ENCODE measurements around the gene GPD1. TPM values are rescaled to one million over a fixed set of nuclear protein-coding genes. Genes with fewer than 3 reads are reported as not detected.
A peak's percentile ranks its signal among the peaks of the same experiment; 100 is the strongest.
"Not testable (repeated sequence)": the region's sequence is repeated elsewhere in the genome, so short reads cannot be mapped to it uniquely, and the experiment has no call there.

The GPD1 gene
- total RNA-seq, 1 donor from 2014 or later, result 51.1 TPM

- ATAC-seq (peak; percentile 78), DNase-seq (ENCODE audit: missing footprints) (peak; percentile 81)
- intact Hi-C loops (cut with DNase I), result loop anchor here (1.0 to 5.0 kb wide), 3 partner anchors 31 to 203 kb away; no protein-coding TSS in a partner anchor
These were observed 33.3 kb upstream of the GPD1 start for GRCh38 chr12:50070314-50071060.

- DNase-seq (ENCODE audit: missing footprints) (no peak), ATAC-seq (no peak)
- intact Hi-C loops (cut with DNase I), result loop anchor here (5.0 kb wide), 1 partner anchor 205 kb away; no protein-coding TSS in a partner anchor
These were observed 31.5 kb upstream of the GPD1 start for GRCh38 chr12:50072198-50072907.

- ATAC-seq (no peak), DNase-seq (ENCODE audit: missing footprints) (no peak)
- intact Hi-C loops (cut with DNase I), result loop anchor here (5.0 kb wide), 1 partner anchor 206 kb away; no protein-coding TSS in a partner anchor
These were observed 30.6 kb upstream of the GPD1 start for GRCh38 chr12:50073206-50073605.

DNA sequence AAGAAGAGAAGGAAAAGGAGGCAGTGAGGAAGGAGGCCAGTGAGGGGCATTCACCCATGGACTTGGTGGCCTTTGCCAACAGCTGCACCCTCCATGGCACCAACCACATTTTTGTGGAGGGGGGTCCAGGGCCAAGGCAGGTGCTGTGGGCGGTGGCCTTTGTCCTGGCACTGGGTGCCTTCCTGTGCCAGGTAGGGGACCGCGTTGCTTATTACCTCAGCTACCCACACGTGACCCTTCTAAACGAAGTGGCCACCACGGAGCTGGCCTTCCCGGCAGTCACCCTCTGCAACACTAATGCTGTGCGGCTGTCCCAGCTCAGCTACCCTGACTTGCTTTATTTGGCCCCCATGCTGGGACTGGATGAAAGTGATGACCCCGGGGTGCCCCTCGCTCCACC is 30.1 kb upstream of the GPD1 start:
- ATAC-seq (no peak), DNase-seq (ENCODE audit: missing footprints) (no peak)
- intact Hi-C loops (cut with DNase I), result loop anchor here (5.0 kb wide), 1 partner anchor 206 kb away; no protein-coding TSS in a partner anchor

DNA sequence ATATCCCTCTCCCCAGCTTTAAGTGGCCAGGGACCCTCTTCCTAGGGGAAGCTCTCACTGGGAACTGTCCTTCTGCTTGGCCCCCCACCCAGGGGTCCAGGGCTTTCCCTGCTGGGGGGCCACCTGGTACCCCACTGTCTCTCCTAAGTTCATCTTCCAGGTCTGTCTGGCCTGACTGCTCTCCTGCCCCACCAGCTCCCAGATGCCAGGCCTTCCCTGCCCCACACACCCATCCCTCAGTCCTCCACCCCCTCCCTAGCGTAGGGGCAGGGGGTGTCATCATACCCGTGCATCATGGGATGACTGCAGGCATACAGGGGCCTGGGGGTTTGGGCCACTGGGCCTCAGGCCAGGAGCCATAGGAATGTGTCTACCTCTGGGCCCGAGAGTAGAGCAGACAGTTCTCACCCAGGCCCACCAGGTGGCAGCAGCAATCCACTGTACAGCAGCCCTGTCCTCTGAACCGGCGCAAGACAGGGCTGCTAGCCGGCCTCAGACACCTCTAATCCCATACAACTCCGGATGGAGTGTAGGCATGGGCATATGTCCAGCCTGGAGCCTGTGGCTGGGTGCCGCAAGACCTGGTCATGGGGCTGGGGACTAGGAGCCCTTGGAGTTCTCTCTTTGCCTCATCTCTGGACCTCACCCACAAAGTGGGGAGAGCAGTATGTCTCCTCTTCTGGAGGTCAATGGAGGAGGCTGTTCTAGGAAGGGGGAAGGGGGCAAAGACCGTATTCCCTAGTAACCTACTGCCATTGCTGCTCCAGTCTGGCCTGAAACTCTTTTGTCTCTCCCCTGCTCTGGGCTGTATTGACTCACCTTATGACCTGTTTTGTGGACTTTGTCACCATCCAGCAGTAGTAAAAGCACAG is 28.6 kb upstream of the GPD1 start:
- peak; percentile 90 for DNase-seq (ENCODE audit: missing footprints)
- intact Hi-C loops (cut with DNase I), result loop anchor here (1.0 to 5.0 kb wide), 3 partner anchors 100 to 237 kb away; no protein-coding TSS in a partner anchor
- ATAC-seq, result peak; percentile 89

DNA sequence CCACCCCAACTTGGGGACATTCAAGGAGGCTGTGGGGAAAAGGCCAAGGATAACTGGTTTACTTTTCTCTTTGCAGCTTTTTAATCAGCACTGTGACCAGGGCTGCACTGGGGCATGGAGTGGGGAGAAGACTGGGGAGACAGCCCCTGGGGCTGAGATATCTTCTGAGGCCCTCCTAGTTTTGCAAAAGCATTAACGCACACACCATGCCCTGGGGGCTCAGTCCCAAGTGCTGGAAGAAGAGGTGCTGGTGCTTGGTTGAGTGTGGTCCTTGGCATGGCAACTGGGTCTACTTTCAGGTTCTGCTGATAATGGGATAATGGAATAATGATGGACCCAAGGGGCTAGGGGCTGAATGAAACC is 28.0 kb upstream of the GPD1 start:
- ATAC-seq, result no peak
- intact Hi-C loops (cut with DNase I), result loop anchor here (1.0 to 5.0 kb wide), 2 partner anchors 100 to 237 kb away; no protein-coding TSS in a partner anchor
- DNase-seq (ENCODE audit: missing footprints), result no peak

DNA sequence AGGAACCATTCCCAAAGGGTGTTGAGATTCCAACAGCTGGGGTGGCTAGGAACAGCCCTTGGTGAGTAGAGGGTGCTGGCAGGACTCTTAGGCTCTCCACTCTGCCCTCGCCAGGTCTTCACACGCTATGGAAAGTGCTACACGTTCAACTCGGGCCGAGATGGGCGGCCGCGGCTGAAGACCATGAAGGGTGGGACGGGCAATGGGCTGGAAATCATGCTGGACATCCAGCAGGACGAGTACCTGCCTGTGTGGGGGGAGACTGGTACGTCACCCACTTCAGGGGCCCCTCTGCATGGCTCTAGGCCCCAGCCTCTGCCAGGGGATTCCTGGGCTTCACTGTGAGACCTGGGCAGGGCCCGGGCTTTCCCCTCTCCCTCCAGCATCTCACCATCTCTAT is 26.7 kb upstream of the GPD1 start:
- intact Hi-C loops (cut with DNase I), result loop anchor here (5.0 kb wide), 1 partner anchor 235 kb away; no protein-coding TSS in a partner anchor
- DNase-seq (ENCODE audit: missing footprints) (no peak), ATAC-seq (no peak)

DNA sequence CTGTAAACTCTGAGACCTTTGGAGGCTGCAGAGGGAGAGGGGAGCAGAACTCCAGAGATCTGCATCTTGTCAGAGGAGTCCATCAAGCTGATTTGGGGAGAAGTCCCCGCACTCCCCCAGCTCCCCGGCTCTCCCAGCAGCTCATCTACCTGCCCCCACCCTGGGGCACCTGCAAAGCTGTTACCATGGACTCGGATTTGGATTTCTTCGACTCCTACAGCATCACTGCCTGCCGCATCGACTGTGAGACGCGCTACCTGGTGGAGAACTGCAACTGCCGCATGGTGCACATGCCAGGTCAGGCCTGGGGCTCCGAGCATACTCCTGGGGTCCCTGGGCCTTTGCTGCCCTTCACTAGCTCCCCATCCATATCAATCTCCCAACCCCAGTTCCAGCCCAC is 25.5 kb upstream of the GPD1 start:
- DNase-seq (ENCODE audit: missing footprints), result no peak
- ATAC-seq, result no peak
- intact Hi-C loops (cut with DNase I), result loop anchor here (5.0 kb wide), 1 partner anchor 234 kb away; no protein-coding TSS in a partner anchor

GRCh38 chr12:50079771-50080170 is 24.0 kb upstream of the GPD1 start:
- no peak for DNase-seq (ENCODE audit: missing footprints)
- ATAC-seq, result no peak

DNA sequence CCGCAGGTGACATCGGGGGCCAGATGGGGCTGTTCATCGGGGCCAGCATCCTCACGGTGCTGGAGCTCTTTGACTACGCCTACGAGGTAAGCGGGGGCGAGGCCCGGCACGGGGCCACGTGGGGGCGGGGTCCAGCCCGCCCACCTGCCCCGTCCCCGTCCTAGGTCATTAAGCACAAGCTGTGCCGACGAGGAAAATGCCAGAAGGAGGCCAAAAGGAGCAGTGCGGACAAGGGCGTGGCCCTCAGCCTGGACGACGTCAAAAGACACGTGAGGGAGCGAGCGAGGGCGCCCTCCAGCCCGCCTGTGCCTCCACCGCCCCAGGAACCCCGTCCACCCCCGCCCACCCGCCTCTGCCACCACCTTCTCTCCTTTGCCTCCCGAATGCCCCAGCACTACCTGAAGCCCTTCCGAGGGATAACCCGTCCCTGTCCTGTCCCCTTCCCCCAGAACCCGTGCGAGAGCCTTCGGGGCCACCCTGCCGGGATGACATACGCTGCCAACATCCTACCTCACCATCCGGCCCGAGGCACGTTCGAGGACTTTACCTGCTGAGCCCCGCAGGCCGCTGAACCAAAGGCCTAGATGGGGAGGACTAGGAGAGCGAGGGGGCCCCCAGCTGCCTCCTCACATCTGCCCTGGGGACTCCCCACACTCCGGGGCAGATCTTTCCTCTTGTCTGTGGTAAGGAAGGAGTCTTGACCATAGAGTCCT is 22.6 kb upstream of the GPD1 start:
- intact Hi-C loops (cut with DNase I), result no loop called here
- no peak for ATAC-seq

More at GRCh38 chr12:50079771-50080170, 24.0 kb upstream of the GPD1 start:
- intact Hi-C loops (cut with DNase I), result loop anchor here (5.0 kb wide), 1 partner anchor 233 kb away; no protein-coding TSS in a partner anchor

GRCh38 chr12:50082644-50083043 is 21.2 kb upstream of the GPD1 start:
- intact Hi-C loops (cut with DNase I), result no loop called here
- ATAC-seq, result no peak
- no peak for DNase-seq (ENCODE audit: missing footprints)

More for the DNA sequence above, 22.6 kb upstream of the GPD1 start:
- no peak for DNase-seq (ENCODE audit: missing footprints)

DNA sequence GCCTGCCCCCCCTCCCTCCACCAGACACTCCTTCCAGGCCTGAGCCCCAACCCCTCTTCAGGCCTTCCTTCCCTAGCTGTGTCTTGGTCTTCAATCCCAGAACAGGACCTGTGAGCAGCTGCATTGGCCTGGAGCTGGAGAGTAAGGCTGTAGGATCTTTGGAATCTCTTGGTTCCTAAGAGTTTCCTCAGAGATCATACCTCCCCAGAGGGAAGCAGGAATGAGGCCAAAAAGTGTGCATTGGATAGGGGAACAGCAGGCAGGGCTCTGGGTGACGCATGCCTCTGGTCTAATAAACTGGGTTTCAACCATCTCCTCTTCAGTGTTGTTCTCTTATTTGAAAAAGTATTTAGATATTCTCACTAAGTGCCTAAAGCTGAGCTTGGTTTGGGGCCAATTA is 20.5 kb upstream of the GPD1 start:
- no peak for DNase-seq (ENCODE audit: missing footprints)
- ATAC-seq, result no peak
- intact Hi-C loops (cut with DNase I), result no loop called here

DNA sequence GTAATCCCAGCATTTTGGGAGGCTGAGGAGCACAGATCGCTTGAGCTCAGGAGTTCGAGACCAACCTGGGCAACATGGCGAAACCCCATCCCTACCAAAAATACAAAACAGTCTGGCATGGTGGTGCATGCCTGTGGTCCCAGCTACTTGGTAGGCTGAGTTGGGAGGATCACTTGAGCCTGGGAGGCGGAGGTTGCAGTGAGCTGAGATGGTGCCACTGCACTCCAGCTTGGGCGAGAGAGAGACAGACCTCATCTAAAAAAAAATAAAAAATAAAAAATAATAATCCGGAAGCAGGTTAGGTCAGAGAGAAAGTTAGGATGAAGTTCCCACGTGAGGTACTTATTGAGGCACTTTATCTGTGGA is 19.4 kb upstream of the GPD1 start:
- intact Hi-C loops (cut with DNase I), result loop anchor here (2.0 kb wide), 1 partner anchor 82 kb away; the partner anchor contains the start of gene CERS5
- DNase-seq (ENCODE audit: missing footprints); ATAC-seq: not testable (repeated sequence)

DNA sequence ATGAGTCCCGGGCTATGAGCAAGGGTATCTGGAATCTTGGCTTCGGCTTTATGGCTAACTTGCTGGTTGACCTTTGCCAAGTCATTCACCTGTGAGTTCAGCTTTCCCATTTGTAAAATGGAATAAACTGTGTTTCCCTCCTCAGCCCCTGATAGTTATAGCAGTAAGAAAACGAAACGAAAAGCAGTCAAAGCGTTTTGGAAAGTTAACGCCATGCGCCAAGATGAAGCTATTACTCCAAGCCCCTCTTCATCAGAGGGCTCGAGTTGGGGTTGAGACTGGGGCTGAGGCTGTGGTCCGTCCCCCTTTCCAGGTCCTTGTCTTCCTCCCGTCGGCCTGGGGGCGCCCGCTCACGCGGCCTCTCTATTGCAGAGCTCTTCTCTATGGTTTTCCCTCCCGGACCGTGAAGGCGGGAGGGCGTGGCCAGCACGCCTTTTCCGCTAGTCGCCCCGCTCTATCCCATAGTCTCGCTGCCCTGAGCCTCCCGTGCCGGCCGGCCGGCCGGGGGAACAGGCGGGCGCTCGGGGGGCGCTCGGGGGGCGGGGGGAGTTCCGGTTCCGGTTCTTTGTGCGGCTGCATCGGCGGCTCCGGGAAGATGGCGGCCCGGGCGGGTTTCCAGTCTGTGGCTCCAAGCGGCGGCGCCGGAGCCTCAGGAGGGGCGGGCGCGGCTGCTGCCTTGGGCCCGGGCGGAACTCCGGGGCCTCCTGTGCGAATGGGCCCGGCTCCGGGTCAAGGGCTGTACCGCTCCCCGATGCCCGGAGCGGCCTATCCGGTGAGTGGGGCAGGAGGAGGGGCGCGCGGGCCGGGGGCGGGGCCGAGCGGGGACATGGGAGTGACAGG is 18.8 kb upstream of the GPD1 start, which contains the start of gene SMARCD1:
Gene SMARCD1 (plus strand): TSS at position 568 of the 840 bp plus-strand sequence. CDS start 28 bp downstream, at position 596.
- intact Hi-C loops (cut with DNase I), result loop anchor here (1.0 to 2.0 kb wide), 2 partner anchors 25 to 82 kb away; partner anchors contain the start of gene CERS5
- DNase-seq (ENCODE audit: missing footprints) (peak; percentile 96), ATAC-seq (peak; percentile 95)

DNA sequence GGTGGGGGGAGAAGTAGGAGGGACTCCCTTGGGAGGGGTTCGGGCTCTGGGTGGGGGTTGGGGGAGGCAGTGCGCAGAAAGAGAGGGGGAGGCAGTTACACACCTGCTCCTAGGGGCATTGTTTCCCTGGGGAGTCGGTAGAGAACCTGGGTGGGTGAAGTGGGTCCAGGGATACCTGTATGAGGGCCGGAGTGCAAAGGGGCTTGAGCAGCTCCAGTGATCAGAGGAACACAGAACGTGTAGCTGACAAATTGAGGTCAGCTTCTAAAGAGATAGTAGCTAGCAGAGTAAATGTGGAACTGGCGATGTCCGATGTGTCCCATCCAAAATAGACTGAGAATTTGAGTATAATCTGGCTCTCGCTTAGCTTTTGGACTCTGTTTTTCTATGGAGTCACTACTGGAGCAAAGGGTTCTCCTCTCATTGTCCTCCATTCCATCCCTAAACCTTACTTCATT is 18.2 kb upstream of the GPD1 start:
- DNase-seq (ENCODE audit: missing footprints), result no peak
- intact Hi-C loops (cut with DNase I), result loop anchor here (1.0 to 2.0 kb wide), 2 partner anchors 25 to 81 kb away; partner anchors contain the start of gene CERS5
- no peak for ATAC-seq

GRCh38 chr12:50086148-50086547 is 17.7 kb upstream of the GPD1 start:
- DNase-seq (ENCODE audit: missing footprints), result no peak
- intact Hi-C loops (cut with DNase I), result no loop called here

DNA sequence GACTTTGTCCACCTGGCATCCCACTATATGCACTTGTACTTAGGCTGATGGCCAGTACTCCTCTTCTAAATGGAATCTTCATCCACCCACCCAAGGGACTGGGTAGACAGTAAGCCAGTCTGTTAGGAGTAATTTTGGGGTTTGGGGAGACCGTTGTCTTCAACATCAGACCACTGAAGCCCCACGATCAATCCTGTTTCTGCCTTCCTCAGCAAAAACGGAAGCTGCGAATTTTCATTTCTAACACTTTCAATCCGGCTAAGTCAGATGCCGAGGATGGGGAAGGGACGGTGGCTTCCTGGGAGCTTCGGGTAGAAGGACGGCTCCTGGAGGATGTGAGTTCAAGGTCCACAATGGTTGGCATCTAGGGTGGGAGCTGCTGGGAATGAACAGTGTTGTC is 16.7 kb upstream of the GPD1 start:
- intact Hi-C loops (cut with DNase I), result no loop called here
- DNase-seq (ENCODE audit: missing footprints), result no peak
- no peak for ATAC-seq

More at GRCh38 chr12:50086148-50086547, 17.7 kb upstream of the GPD1 start:
- ATAC-seq, result no peak

Measured in Right ventricle myocardium inferior (tissue), 1 donor.